Activated CD4-positive, alpha-beta T cell treated with anti-CD3 and anti-CD28 coated beads for 1 hour (primary cell): ENCODE measurements around the gene C10orf90.
"Not testable (repeated sequence)": the region's sequence is repeated elsewhere in the genome, so short reads cannot be mapped to it uniquely, and the experiment has no call there.

Experiments used
- DNase-seq: peaks from one replicate; pipeline ENCODE4 v3.0.0-alpha.2; 2020

Gene C10orf90

DNA sequence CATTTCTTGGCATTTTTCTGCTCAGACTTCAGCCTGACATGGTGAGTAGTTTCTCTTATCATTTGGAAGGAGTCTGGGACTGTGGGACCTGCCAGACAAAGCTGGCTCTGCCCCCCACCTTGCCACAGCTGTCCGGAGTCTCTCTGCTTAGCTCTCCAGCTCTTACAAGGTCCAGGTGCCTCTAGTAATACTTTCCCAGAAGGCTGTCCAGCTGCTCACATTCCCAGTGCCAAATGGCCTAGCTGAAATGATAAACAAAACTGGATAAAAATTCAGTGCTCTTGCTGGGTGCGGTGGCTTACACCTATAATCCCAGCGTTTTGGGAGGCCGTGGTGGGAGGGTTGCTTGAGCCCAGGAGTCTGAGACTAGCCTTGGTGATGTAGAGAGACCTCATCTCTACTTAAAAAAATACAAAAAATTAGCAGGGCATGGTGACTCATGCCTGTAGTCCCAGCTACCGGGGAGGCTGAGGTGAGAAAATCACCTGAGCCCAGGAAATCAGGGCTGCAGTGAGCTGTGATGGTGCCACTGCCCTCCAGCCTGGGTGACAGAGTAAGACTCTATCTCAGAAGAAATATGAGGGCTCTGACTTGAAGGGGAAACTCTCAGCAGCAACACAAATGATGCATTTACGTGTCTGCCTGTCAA, 86.8 kb downstream of the C10orf90 start:
- DNase-seq = no peak

GRCh38 chr10:126581648-126582046, 88.8 kb downstream of the C10orf90 start:
- DNase-seq = no peak

GRCh38 chr10:126580873-126581647, 89.4 kb downstream of the C10orf90 start:
- no peak for DNase-seq

GRCh38 chr10:126576336-126576735, 94.2 kb downstream of the C10orf90 start:
- DNase-seq = no peak

GRCh38 chr10:126570621-126571602, 99.6 kb downstream of the C10orf90 start:
- DNase-seq = no peak

GRCh38 chr10:126570245-126570570, 100.3 kb downstream of the C10orf90 start:
- DNase-seq = no peak

- no peak for DNase-seq
Measured at GRCh38 chr10:126569513-126570244, 100.8 kb downstream of the C10orf90 start.

GRCh38 chr10:126568809-126569385, 101.6 kb downstream of the C10orf90 start:
- DNase-seq = no peak

- DNase-seq = no peak
Measured at GRCh38 chr10:126565871-126566270, 104.6 kb downstream of the C10orf90 start.

DNA sequence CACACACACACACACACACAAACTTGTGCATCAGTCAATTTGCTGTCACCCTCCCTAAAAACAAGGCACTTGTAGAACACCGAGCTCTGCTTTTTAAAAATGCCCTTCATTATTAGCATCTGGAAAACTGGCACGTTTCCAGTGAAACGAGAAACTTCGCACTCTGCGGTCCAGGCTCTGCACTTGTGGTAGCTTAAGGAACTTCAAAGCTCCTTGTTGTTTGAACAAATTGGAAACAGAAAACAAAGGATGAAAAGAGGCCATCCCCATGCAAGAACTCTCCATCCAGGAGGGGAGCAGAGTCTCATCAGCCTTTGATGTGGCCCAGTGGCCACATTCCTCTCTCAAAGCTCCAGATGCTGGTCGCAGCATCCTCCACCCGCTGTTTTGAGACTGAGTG, 105.1 kb downstream of the C10orf90 start:
- DNase-seq = no peak

DNA sequence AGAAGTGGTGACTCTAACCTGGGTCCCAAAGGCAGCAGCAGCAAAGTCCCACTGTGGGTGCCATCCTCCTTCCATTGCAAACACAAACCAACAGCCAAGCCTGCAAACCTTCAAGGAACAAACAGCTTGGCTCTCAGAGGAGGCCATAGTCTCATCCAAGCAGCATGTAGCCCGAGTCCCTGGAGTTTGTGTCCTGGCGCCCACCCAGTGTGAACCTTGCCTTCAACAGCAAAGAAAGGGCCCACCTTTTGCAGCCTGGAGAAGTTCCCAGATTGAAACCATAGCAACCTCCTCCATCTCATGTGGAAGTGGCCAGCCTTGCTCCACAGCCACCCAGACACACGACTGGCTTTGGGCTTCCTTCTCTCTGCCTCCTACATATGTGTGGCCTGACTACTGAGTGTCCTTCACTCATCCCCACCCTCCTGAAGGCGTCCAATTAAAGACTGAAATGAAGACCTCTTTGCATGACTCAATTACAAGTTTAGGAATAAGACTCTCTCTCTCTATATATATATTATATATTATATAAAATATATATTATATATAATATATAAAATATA, 106.1 kb downstream of the C10orf90 start:
- no peak for DNase-seq

DNA sequence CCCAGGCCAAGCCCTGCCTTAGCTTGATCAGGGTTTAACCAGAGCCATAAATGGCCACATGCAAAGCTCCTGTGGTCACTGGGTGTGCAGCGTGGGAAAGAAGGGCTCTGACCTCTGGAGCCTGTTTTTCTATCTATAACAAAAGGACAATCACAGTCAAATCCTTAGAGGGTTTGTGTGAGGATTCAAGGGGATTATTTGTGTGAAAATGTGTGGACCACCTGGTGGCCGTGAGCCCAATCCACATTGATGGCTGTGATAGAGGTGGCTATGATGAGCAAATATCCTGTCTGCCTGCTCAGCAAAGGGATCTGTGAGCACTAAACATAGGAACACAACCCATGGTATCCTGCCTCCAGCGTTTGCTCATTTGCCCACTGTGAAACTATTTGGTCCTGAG, 107.1 kb downstream of the C10orf90 start:
- no peak for DNase-seq

DNA sequence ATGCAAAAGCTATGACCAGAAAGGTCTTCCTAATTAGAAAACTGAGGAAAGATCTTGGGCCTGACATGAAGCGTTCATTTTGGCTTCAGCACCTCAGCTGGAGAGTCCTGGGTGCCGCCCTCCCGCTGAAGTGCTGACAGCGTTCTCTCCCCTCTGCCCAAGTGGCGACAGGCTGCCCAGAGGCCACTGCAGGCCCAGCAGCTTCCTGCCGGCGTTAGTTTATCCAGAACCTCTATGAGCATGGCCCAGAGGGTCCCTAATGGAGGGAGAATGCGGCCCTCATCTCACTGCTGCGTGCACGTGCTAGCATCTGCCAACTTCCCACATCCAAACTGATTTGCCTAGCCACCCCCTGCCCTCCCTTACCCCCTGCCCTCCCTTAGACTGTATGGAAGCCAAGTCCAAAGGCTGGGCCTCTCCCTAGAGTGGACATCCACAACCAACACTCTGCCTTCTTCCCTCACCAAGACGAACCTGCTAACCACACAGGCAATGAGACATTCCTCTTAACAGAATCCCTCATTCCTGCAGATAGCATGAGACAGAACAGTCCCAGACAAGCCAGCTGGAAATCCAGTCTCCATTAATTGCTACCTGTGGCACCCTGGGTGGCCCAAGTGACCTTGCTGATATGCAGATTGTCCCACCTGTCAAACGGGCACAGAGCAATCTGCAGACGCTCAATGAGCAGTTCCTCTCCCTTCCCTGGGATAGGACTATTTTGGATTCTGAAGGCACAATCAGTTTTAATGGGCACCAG, 108.4 kb downstream of the C10orf90 start:
- DNase-seq = no peak

DNA sequence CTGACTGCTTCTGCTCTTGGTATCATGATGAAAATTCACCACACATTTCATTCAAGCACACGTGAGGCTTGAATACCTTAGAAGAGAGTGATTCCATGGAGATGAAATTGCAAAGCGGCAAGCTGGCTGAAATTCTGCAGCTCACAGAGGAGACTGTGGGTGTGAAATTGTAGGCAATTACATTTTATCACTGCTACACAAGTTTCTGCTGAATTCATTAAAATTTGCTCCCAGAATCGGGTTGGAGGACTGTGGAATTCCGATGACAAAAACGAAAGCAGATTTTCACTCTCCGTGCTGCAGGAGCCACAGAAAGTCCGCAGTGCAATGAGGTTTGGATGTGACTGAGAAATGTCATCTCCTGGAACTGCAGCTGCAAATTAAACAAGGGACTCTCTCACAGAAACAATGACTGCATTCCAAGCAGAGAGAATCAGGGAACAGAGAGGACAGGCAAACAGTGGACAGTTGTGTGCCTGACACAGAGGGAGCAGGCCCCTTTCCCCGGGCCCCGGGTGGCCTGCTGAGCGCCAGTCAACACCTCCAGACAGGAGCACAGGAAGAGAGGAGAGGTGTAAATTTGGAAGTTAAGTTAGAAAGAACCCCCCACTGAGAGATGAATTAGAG, 109.1 kb downstream of the C10orf90 start:
- no peak for DNase-seq

DNA sequence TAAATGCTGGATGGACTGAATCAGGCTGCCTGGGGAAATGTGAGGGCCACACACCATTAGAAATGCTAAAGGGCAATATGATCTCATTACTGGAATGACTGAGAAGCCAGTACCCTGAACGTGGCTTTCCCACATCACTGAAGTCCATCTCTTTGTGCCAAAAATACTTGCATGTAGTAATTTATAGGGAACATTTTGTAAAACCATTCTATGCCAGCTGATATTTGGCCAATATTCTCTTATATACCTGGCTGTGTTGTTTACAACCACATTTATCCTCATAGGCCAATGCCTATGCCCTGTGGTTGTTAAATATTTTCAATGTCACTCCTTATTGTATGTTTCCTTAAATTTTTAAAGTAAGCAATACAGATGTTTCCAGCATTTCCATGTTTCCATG, 111.6 kb downstream of the C10orf90 start:
- DNase-seq = no peak

DNA sequence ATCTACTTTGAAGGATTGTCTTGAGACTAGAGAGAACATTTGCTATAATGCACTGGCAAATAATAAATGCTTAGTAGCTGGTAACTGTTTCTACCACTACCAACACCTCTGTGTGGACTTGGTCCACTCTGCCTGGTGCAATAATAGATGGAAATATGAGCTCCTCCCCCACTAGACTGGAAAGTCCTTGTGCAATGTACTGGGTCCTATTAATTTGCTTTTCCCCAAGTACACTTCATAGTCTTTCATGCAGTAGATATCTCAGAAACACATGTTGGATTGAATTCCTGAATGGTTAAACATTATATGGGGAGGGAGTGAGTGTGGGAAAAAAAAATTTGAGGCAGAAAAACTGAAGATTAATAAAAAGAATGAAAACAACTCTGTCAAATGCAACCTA, 119.3 kb downstream of the C10orf90 start:
- DNase-seq = no peak

DNA sequence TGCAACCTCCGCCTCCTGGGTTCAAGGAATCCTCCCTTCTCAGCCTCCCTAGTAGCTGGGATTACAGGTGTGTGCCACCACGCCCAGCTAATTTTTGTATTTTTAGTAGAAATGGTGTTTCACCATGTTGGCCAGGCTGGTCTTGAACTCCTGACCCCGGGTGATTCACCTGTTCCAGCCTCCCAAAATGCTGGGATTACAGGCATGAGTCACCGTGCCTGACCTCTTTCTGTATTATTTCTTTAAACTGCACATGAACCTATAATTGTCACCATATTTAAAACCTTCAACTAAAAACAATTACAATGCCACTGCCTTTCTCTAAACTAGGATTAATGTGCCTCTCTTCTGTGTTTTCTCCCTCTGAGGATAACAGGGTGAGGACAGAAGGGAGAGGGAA, 119.9 kb downstream of the C10orf90 start:
- DNase-seq = not testable (repeated sequence)

- DNase-seq = no peak
Measured at GRCh38 chr10:126549344-126549743, 121.1 kb downstream of the C10orf90 start.

DNA sequence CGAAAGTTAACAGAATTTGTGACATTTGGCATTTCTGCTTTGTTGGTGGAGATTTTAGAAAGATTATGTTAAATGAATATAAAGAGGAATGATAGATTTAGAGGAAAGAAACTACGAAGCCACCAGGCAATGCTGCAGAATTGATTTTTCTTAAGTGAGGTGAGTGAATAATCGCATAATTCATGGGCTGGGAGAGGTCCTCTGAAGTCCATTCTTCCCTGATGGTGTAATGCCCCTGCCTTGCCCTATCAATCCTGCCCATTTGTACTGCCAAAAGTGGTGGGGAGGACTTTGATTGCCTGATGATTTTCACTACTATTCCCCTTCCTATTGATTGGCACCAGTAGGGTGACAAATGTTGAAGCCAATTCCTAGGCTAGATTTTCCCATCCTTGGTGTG, 125.9 kb downstream of the C10orf90 start:
- DNase-seq = no peak

GRCh38 chr10:126538439-126539135, 131.9 kb downstream of the C10orf90 start:
- no peak for DNase-seq
